ENCODE data around the gene WWOX. TPM values are rescaled to one million over a fixed set of nuclear protein-coding genes. Genes with fewer than 3 reads are reported as not detected.

Gene WWOX
- total and polyA plus RNA-seq, 2 of the 4 experiments (the other 2 are of a cell fraction): 2.7 to 5.4 TPM

DNA sequence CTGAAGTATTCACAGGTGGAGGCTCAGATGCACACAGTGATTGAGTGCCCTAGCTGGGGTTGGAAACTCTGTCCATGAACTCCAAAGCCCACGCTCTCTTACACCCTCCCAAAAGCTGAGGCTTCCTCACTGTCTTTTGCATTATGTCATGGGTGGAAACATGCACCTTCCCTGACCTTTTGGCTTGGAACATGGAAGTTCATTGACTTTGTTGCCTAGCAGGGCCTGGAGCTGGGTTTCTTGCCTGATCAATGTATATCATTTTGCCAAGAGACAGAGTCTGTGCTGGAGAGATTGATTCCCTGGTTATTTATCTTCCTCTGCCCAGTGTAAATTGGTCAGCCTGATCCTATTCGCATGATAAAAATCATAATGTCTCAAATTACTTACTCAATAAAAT lies 942.7 kb downstream of the WWOX start:
- no peak overlapping the region for H3K4ac ChIP-seq (ENCODE audit: low read depth, low read length)
- intact Hi-C loops (cut with micrococcal nuclease): no loop called here
- H2BK120ac ChIP-seq (ENCODE audit: low read depth, low read length): no peak overlapping the region
- no peak overlapping the region for H2BK15ac ChIP-seq (ENCODE audit: low read depth, low read length)
- POLR2A ChIA-PET (ENCODE audit: unreplicated experiment): no interaction called here
- WGBS, 2 experiments (ENCODE audit: extremely low coverage in 2 of 2, insufficient read length in 1 of 2): no CpG with 5 or more reads among the region's 2 CpGs
- no peak overlapping the region for H2BK5ac ChIP-seq (ENCODE audit: low read depth, low read length, poor library complexity, severe bottlenecking)
- CTCF ChIA-PET: no interaction called here
- dilution Hi-C loops (cut with HindIII; ENCODE audit: low sequenced_read_pairs, unreplicated experiment): no loop called here
- no peak overlapping the region for H4K5ac ChIP-seq (ENCODE audit: low read depth, low read length)
- DNase-seq (no peak), ATAC-seq (ENCODE audit: low read depth) (no peak)
- no peak overlapping the region for H2AFZ ChIP-seq (replicated peaks; ENCODE audit: low read length, poor library complexity)
- H2AK5ac ChIP-seq (ENCODE audit: low read depth, low read length): no peak overlapping the region
- H4K91ac ChIP-seq (ENCODE audit: insufficient read depth, low read depth, low read length): no peak overlapping the region
- H3K27ac ChIP-seq (ENCODE audit: insufficient read depth, low read length): no peak overlapping the region
- peaks cover 41% of the 10 kb centered on the region for H3K9me3 ChIP-seq (ENCODE audit: control insufficient read depth, insufficient read depth, low read length)
- no peak overlapping the region for H2AK9ac ChIP-seq (replicated peaks; ENCODE audit: low read depth, low read length, poor library complexity)
- no peak overlapping the region for H3K56ac ChIP-seq (ENCODE audit: extremely low read depth, insufficient read depth, low read length)
- no peaks in the 10 kb centered on the region for H3K9me1 ChIP-seq (ENCODE audit: insufficient read depth, low read length)
- no peak overlapping the region for H3K23ac ChIP-seq (ENCODE audit: low read depth, low read length)
- no peak overlapping the region for H3K9ac ChIP-seq (ENCODE audit: low read depth, low read length)
- H3K27me3 ChIP-seq (ENCODE audit: control insufficient read depth, insufficient read depth, low read length): no peaks in the 10 kb centered on the region
- no peak overlapping the region for H3K18ac ChIP-seq (ENCODE audit: low read depth, low read length)
- no TSS peak for BruUV-seq (replicated peaks)
- H3K4me1 ChIP-seq (ENCODE audit: control insufficient read depth, insufficient read depth, low read length): no peaks in the 10 kb centered on the region
- H3K14ac ChIP-seq (replicated peaks; ENCODE audit: low read depth, low read length): no peak overlapping the region
- H3K36me3 ChIP-seq (ENCODE audit: control insufficient read depth, insufficient read depth, low read length): no peaks in the 10 kb centered on the region
- no peaks in the 10 kb centered on the region for H3K79me1 ChIP-seq (ENCODE audit: low read depth in 1 of 2, low read length in 2 of 2)
- no peak overlapping the region for H4K8ac ChIP-seq (ENCODE audit: low read depth in 2 of 2, low read length in 2 of 2)
- TF ChIP-seq MAFK (IDR thresholded peaks at IDR 0.05; ENCODE audit: low read depth, low read length): no peak
- no peak for TF ChIP-seq POLR2A (IDR thresholded peaks at IDR 0.05; ENCODE audit: low read depth, low read length)
- TF ChIP-seq, protein P1, sequence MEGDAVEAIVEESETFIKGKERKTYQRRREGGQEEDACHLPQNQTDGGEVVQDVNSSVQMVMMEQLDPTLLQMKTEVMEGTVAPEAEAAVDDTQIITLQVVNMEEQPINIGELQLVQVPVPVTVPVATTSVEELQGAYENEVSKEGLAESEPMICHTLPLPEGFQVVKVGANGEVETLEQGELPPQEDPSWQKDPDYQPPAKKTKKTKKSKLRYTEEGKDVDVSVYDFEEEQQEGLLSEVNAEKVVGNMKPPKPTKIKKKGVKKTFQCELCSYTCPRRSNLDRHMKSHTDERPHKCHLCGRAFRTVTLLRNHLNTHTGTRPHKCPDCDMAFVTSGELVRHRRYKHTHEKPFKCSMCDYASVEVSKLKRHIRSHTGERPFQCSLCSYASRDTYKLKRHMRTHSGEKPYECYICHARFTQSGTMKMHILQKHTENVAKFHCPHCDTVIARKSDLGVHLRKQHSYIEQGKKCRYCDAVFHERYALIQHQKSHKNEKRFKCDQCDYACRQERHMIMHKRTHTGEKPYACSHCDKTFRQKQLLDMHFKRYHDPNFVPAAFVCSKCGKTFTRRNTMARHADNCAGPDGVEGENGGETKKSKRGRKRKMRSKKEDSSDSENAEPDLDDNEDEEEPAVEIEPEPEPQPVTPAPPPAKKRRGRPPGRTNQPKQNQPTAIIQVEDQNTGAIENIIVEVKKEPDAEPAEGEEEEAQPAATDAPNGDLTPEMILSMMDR (conservative IDR thresholded peaks at IDR 0.05; ENCODE audit: low read depth, low read length): no peak
- TF ChIP-seq MXI1 (IDR thresholded peaks at IDR 0.05; ENCODE audit: borderline replicate concordance, low read depth, low read length): no peak
- TF ChIP-seq, protein P2, sequence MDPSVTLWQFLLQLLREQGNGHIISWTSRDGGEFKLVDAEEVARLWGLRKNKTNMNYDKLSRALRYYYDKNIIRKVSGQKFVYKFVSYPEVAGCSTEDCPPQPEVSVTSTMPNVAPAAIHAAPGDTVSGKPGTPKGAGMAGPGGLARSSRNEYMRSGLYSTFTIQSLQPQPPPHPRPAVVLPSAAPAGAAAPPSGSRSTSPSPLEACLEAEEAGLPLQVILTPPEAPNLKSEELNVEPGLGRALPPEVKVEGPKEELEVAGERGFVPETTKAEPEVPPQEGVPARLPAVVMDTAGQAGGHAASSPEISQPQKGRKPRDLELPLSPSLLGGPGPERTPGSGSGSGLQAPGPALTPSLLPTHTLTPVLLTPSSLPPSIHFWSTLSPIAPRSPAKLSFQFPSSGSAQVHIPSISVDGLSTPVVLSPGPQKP (IDR thresholded peaks at IDR 0.05; ENCODE audit: borderline replicate concordance, low read depth, low read length): no peak
- no peak for TF ChIP-seq RCOR1 (IDR thresholded peaks at IDR 0.05; ENCODE audit: insufficient replicate concordance, low read length)
- no peak for TF ChIP-seq RAD21 (IDR thresholded peaks at IDR 0.05; ENCODE audit: low read length)
- no peak for TF ChIP-seq NFE2L2 (IDR thresholded peaks at IDR 0.05; ENCODE audit: low read depth, low read length)
- no peak for TF ChIP-seq FOS (IDR thresholded peaks at IDR 0.05; ENCODE audit: low read depth, low read length)
- no peak for TF ChIP-seq BHLHE40 (IDR thresholded peaks at IDR 0.05; ENCODE audit: low read depth, low read length)
- no peak for TF ChIP-seq MAZ (IDR thresholded peaks at IDR 0.05; ENCODE audit: borderline replicate concordance, low read depth, low read length)
- TF ChIP-seq SMC3 (IDR thresholded peaks at IDR 0.05; ENCODE audit: low read depth, low read length): no peak
- TF ChIP-seq CHD1 (IDR thresholded peaks at IDR 0.05; ENCODE audit: low read depth, low read length): no peak
- TF ChIP-seq, protein P3, sequence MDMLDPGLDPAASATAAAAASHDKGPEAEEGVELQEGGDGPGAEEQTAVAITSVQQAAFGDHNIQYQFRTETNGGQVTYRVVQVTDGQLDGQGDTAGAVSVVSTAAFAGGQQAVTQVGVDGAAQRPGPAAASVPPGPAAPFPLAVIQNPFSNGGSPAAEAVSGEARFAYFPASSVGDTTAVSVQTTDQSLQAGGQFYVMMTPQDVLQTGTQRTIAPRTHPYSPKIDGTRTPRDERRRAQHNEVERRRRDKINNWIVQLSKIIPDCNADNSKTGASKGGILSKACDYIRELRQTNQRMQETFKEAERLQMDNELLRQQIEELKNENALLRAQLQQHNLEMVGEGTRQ (IDR thresholded peaks at IDR 0.05; ENCODE audit: low read depth, low read length): no peak
- TF ChIP-seq RFX5 (IDR thresholded peaks at IDR 0.05; ENCODE audit: low read depth, low read length): no peak
- TF ChIP-seq CEBPB (IDR thresholded peaks at IDR 0.05; ENCODE audit: low read depth, low read length): no peak
- no peaks in the 10 kb centered on the region for H4K20me1 ChIP-seq (ENCODE audit: insufficient read depth, low read length)
- no peak overlapping the region for H3K4me3 ChIP-seq (ENCODE audit: insufficient read depth, low read depth, low read length)
- in situ Hi-C loops (cut with MboI; ENCODE audit: low sequenced_read_pairs): no loop called here
- H3K4me2 ChIP-seq (ENCODE audit: low read depth, low read length): no peak overlapping the region
- no peak overlapping the region for H2BK20ac ChIP-seq (ENCODE audit: low read depth, low read length)
